ENCODE results near the gene NCOA7. TPM values are rescaled to one million over a fixed set of nuclear protein-coding genes. Genes with fewer than 3 reads are reported as not detected.

The NCOA7 gene
- total and polyA plus RNA-seq, 12 donors, result 4.2 to 21.3 (median 10.3) TPM

GRCh38 chr6:125940247-125941041 lies 149.7 kb downstream of the NCOA7 start:
- ATAC-seq (no peak), DNase-seq (no peak)
- Histone ChIP-seq H3K4me3 (no peak overlapping the region), H3K27me3 (peaks cover 0 to 4% (median 0%) of the 10 kb centered on the region in 7 donors), H3K36me3 (no peaks in the 10 kb centered on the region), H3K4me1 (peaks cover 0 to 31% (median 11%) of the 10 kb centered on the region in 9 donors), H3K9me3 (no peaks in the 10 kb centered on the region), H3K27ac (peak overlapping the region in 1 of 10 donors; percentile 24)
- intact Hi-C loops (cut with DNase I), result loop anchor here in 1 of 10 donors (10.0 kb wide), 1 partner anchor 66 kb away; no protein-coding TSS in a partner anchor
- no peak for TF ChIP-seq CTCF (IDR thresholded peaks at IDR 0.05)
- WGBS, 2 donors, result 63 to 71% methylated on average over 5 of the region's 5 CpGs

GRCh38 chr6:125942672-125943527 lies 152.1 kb downstream of the NCOA7 start:
- 93 to 94% methylated on average over 10 of the region's 10 CpGs for WGBS, 2 donors
- intact Hi-C loops (cut with DNase I), result loop anchor here in 1 of 10 donors (10.0 kb wide), 1 partner anchor 68 kb away; no protein-coding TSS in a partner anchor
- peaks cover 0 to 4% (median 0%) of the 10 kb centered on the region in 7 donors for H3K27me3 ChIP-seq

DNA sequence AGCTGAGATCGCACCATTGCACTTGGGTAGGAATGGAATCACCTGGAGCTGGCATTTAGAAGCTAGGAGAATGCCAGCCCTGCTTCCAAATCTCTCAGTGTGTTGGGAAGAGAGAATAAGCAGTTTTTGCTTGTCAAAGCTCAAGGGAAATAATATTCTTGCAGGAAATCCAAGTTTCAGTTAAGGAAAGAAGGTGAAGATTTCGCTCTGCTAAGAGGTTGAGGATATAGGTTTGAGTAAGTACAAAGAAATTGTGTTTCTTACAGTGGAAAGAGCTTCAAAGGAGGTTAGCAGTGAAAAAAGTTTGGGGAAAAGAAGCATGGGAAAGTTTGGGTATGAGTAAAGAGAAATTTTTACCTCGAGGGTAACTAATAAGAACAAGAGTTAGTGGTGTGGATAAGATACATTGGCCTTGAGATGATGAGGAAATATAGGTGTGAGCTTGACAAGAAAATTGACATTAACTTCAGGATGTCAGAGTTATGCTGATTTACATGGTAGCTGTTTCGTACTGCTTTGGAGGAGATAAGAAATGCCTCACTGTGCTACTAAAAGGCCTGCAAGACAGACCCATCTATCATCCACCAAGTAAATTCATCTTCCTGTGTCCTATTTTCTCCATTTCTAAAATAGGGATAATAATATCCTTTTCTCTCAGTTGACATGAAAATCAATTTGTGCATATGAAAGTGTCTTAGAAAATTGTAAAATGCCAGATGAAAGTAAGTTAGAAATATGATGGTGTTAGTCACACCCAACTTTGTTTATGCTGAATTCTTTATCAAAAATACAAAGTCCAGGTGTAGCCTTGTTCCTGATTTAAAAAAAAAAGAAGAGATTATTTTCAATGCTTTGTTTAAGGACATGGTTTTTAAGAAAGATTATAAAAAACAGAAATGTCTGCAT lies 153.0 kb downstream of the NCOA7 start:
- DNase-seq (no peak), ATAC-seq (no peak)
- WGBS, 2 donors, result 79 to 89% methylated on average over 4 of the region's 4 CpGs
- Histone ChIP-seq H3K4me1 (peaks cover 0 to 56% (median 18%) of the 10 kb centered on the region in 9 donors), H3K27ac (peak overlapping the region in 7 of 10 donors; percentile 14 to 72 (median 50)), H3K4me3 (no peak overlapping the region), H3K27me3 (peaks cover 0 to 4% (median 0%) of the 10 kb centered on the region in 7 donors), H3K36me3 (no peaks in the 10 kb centered on the region), H3K9me3 (no peaks in the 10 kb centered on the region)
- intact Hi-C loops (cut with DNase I), result loop anchor here in 1 of 10 donors (10.0 kb wide), 1 partner anchor 69 kb away; no protein-coding TSS in a partner anchor
- TF ChIP-seq CTCF (IDR thresholded peaks at IDR 0.05), result no peak

More at GRCh38 chr6:125942672-125943527, 152.1 kb downstream of the NCOA7 start:
- DNase-seq (no peak), ATAC-seq (no peak)
- no peak for TF ChIP-seq CTCF (IDR thresholded peaks at IDR 0.05)
- Histone ChIP-seq H3K9me3 (no peaks in the 10 kb centered on the region), H3K4me1 (peaks cover 0 to 53% (median 18%) of the 10 kb centered on the region in 9 donors), H3K36me3 (no peaks in the 10 kb centered on the region), H3K4me3 (no peak overlapping the region), H3K27ac (peak overlapping the region in 2 of 10 donors; percentile 33 to 61)
